ENCODE measurements around the gene NR1H2. TPM values are rescaled to one million over a fixed set of nuclear protein-coding genes. Genes with fewer than 3 reads are reported as not detected.

NR1H2 gene
- total and polyA plus RNA-seq, 8 donors = 26.7 to 78.4 (median 33.7) TPM

- no peak overlapping the region for H3K4me3 ChIP-seq
- H3K4me1 ChIP-seq = no peaks in the 10 kb centered on the region
- H3K27me3 ChIP-seq = no peaks in the 10 kb centered on the region
- ATAC-seq (no peak), DNase-seq (no peak)
- TF ChIP-seq CTCF (IDR thresholded peaks at IDR 0.05) = no peak
- H3K27ac ChIP-seq = no peak overlapping the region
- intact Hi-C loops (cut with DNase I) = no loop called here
- no peaks in the 10 kb centered on the region for H3K9me3 ChIP-seq
- H3K36me3 ChIP-seq = peaks cover 0 to 78% of the 10 kb centered on the region in 2 donors
Measured at GRCh38 chr19:50409347-50409746, 33.1 kb downstream of the NR1H2 start.

GRCh38 chr19:50410109-50410508 is 33.9 kb downstream of the NR1H2 start:
- no peaks in the 10 kb centered on the region for H3K9me3 ChIP-seq
- H3K4me3 ChIP-seq = no peak overlapping the region
- intact Hi-C loops (cut with DNase I) = loop anchor here in 1 of 2 donors (10.0 kb wide), 1 partner anchor 45 kb away; the partner anchor contains the start of gene NAPSA
- H3K27ac ChIP-seq = no peak overlapping the region
- no peaks in the 10 kb centered on the region for H3K27me3 ChIP-seq
- peaks cover 0 to 7% of the 10 kb centered on the region in 2 donors for H3K4me1 ChIP-seq
- H3K36me3 ChIP-seq = peaks cover 0 to 71% of the 10 kb centered on the region in 2 donors
- TF ChIP-seq CTCF (IDR thresholded peaks at IDR 0.05) = no peak
- no peak for DNase-seq
- ATAC-seq = no peak

GRCh38 chr19:50412419-50412818 is 36.2 kb downstream of the NR1H2 start:
- no peak overlapping the region for H3K27ac ChIP-seq
- ATAC-seq (no peak), DNase-seq (no peak)
- H3K4me1 ChIP-seq = peaks cover 0 to 22% of the 10 kb centered on the region in 2 donors
- no peak for TF ChIP-seq CTCF (IDR thresholded peaks at IDR 0.05)
- H3K36me3 ChIP-seq = peaks cover 0 to 48% of the 10 kb centered on the region in 2 donors
- intact Hi-C loops (cut with DNase I) = loop anchor here in 1 of 2 donors (10.0 kb wide), 1 partner anchor 48 kb away; the partner anchor contains the start of gene NAPSA
- H3K27me3 ChIP-seq = peaks cover 0 to 6% of the 10 kb centered on the region in 2 donors
- H3K4me3 ChIP-seq = no peak overlapping the region
- no peaks in the 10 kb centered on the region for H3K9me3 ChIP-seq

- Histone ChIP-seq H3K27me3 (peaks cover 2 to 12% of the 10 kb centered on the region in 2 donors), H3K4me3 (no peak overlapping the region), H3K9me3 (no peaks in the 10 kb centered on the region), H3K27ac (no peak overlapping the region), H3K4me1 (peaks cover 0 to 24% of the 10 kb centered on the region in 2 donors), H3K36me3 (peaks cover 0 to 41% of the 10 kb centered on the region in 2 donors)
- DNase-seq (no peak), ATAC-seq (no peak)
- no peak for TF ChIP-seq CTCF (IDR thresholded peaks at IDR 0.05)
- intact Hi-C loops (cut with DNase I) = loop anchor here in 1 of 2 donors (10.0 kb wide), 1 partner anchor 48 kb away; the partner anchor contains the start of gene NAPSA
Measured at GRCh38 chr19:50413096-50413495, 36.8 kb downstream of the NR1H2 start.

GRCh38 chr19:50413531-50413930 is 37.3 kb downstream of the NR1H2 start:
- Histone ChIP-seq H3K4me1 (peaks cover 0 to 28% of the 10 kb centered on the region in 2 donors), H3K36me3 (peaks cover 0 to 36% of the 10 kb centered on the region in 2 donors), H3K27ac (no peak overlapping the region), H3K9me3 (no peaks in the 10 kb centered on the region), H3K27me3 (peaks cover 5 to 17% of the 10 kb centered on the region in 2 donors), H3K4me3 (no peak overlapping the region)
- no peak for DNase-seq
- TF ChIP-seq CTCF (IDR thresholded peaks at IDR 0.05) = no peak
- no peak for ATAC-seq
- intact Hi-C loops (cut with DNase I) = loop anchor here in 1 of 2 donors (10.0 kb wide), 1 partner anchor 49 kb away; the partner anchor contains the start of gene NAPSA

Measured in left lung (tissue), 10 donors.